Measurements from ENCODE around the gene CEBPA.
A peak's percentile ranks its signal among the peaks of the same experiment; 100 is the strongest.

The CEBPA gene

DNA sequence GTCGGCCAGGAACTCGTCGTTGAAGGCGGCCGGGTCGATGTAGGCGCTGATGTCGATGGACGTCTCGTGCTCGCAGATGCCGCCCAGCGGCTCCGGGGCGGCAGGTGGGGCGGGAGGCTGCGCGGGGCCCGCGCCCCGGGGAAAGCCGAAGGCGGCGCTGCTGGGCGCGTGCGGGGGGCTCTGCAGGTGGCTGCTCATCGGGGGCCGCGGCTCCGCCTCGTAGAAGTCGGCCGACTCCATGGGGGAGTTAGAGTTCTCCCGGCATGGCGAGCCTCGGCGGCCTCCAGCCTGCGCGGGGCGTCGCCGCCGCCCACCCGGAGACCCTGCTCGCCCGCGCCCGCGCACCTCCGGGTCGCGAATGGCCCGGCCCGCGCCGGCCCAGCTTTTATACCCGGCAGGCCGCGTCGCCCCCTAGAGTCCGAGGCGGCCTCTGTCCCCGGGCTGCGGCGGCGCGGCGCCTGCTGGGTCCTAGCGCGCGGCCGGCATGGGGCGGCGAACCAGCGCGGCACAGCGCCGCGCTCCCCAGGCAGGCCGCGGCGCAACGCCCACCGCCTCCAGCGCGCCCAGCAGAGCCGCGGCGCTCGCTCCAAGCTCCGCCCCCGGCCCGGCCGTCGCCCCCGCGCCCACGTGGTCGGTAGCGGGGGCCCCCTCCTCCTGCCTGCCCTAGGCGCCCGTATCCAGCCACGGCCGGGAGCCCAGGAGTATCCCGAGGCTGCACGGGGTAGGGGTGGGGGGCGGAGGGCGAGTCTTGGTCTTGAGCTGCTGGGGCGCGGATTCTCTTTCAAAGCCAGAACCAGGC is at the start of gene CEBPA:
TSS of gene CEBPA (minus strand) at position 360 of the 799 bp plus-strand sequence. CDS start at position 240, 120 bp downstream.
- peak; percentile 77 for DNase-seq

DNA sequence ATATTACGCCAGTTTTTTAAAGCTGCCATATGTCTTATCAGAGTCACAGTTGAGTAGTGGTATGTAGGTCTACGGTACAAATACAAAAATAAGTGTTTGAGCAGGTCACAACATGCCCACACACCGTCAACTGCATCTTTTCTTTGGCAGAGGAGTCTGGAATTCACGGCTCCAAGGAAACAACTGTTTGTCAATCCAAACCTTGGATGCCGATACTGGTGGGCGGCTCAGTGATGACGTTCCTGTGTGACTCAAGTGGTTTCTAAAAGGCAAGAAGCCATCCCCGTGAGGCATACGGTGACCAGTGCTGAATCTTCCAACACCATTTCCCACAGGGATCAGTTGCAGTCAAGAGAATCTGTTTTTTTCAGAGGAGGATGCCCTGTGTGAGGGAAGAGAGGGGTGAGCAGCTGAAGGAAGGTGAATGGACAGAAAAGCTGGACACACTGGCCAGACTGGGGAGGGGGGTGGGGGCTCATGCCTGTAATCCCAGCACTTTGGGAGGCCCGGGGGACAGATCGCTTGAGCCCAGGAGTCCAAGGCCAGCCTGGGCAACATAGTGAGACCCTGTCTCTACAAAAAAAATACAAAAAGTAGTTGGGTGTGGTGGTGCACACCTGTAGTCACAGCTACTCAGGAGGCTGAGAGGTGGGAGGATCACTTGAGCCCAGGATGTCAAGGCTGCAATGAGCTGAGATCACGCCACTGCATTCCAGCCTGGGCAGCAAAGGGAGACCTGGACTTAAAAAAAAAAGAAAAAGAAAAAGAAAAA is 48.4 kb upstream of the CEBPA start:
- DNase-seq = no peak

DNA sequence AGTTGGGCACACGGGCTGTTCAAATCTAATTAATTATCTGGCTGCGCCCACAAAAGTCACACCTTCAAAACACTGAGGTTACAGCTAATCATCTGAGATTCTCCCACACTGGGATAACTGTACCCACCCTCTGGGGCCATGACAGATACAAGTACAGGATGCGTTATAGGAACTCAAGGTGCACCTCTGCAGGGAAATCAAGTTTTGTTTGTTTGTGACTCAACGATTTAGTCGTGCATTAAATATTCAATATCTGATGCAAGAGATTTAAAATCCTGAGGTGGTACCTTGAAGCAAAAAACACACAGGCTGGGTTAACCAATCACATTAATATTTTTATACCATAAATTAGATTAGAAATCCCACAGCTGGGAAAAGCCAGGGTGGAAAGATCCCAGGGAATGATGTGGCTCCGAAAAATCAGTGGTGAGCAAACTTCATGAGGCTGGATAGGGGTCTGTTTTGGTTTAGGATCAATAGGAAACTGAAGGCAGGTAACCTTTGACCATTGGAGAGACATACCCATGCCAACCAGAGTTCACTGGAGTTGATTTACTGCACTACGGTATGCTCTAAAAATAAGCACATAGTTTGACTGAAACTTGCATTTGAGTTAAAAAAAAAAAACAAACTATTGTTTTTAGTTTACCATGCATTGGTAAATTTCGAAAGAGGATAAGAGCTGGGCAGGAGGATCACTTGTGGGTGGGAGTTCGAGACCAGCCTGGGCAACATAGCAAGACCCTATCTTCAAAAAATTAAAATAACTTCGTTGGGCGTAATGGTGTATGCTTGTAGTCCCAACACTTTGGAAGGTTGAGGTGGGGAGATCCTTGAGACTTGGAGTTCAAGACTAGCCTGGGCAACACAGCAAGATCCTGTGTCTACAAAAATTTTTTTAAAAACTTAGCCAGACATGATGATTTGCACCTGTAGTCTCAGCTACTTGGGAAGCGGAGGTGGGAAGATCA is 47.3 kb upstream of the CEBPA start:
- no peak for DNase-seq

DNA sequence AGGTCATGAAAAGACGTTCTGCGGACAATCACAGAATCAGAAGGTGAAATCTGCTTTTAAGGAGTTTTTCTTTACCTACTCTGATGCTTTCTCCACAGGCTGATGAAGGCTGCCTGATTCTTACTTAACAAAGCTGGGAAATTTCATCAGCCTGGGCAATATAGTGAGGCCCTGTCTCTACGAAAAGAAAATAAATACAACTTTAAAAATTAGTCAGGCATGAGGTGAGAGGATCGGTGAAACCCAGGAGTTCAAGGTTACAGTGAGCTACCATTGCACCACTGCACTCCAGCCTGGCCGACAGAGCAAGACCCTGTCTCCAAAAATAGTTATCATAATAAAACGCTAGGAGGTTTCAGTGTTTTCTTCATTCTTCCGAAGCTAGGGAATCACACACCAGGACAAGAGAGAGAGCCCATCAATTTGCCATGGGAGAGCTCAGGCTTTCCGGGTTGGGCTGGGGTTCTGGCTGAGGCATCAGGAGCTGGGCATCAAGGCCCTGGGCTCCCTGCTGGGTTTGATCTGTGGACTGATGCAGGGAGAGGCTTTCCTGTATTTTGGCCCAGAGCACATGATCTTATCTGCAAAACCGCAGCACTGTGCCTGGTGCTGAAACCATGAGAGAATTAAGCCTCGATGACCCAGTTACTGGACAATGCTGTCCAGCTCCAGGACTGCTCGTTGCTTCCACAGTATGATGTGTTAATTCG is 46.1 kb upstream of the CEBPA start:
- DNase-seq = no peak

DNA sequence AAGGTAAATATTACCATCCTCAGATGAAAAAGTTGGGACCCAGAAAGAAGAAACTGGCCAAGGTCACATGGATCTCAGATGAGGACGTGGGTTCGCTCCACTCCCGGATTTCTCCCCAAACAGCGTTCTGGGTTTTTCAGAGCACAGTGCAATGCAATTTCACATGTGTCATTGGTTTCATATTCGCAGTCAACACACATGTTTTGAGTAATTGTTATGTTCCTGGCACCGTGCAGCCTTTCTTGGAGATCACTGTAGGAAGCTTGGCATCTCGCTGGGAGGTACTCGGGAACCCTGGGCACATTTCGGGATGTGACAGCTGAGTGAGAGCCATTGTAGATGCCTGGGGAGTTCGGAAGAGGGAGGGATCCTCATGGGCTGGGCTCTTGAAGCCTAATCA is 45.0 kb upstream of the CEBPA start:
- DNase-seq = no peak

DNA sequence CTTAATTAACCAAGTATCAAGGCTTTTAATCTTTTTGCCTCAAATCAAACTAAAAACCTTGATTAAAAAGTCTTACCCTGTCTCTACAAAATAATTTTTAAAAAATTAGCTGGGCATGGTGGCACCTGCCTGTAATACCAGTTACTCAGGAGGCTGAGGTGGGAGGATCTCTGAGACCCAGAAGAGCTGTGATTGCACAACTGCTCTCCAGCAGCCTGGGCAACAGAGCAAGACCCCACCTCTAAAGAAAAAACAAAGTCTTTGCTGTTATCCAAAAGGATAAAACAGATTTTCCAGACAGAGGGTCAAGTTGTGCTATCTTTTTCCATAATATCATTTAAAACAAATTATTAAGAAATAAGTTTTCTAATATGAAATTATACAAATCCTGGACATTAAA is 44.3 kb upstream of the CEBPA start:
- DNase-seq = no peak

DNA sequence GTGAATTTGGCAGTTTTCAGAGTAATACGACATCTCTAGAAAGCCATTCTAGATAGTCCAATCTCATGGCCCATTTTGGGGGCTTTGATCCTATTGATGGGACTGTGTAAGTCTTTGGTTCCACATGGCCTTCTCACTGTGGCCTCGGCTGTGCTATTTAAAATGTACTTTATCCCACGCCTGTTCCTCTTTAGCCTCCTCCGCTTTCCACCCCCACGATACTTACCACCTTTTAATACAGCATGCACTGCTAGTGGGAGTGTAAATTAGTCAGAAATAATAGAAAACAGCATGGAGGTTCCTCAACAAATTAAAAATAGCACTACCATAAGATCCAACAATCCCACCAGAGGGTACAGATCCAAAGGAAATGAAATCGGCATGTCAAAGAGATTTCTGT is 42.8 kb upstream of the CEBPA start:
- no peak for DNase-seq

DNA sequence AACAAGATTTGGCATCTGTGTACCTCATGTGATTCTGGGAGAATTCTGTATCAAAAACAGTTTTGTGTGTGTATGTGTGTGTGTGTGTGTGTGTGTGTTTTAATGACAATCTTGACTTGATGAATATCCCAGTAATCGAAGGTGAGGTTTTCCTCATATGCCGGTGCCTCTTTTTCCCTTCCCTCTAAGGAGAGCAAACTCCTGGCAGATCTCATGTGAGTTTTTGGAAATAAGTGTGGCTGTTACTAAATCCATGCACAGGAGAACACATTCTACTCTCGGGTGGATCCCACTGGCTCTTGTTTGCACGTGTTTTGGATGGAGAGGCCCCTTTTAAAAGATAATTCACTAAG is 42.2 kb upstream of the CEBPA start:
- no peak for DNase-seq

DNA sequence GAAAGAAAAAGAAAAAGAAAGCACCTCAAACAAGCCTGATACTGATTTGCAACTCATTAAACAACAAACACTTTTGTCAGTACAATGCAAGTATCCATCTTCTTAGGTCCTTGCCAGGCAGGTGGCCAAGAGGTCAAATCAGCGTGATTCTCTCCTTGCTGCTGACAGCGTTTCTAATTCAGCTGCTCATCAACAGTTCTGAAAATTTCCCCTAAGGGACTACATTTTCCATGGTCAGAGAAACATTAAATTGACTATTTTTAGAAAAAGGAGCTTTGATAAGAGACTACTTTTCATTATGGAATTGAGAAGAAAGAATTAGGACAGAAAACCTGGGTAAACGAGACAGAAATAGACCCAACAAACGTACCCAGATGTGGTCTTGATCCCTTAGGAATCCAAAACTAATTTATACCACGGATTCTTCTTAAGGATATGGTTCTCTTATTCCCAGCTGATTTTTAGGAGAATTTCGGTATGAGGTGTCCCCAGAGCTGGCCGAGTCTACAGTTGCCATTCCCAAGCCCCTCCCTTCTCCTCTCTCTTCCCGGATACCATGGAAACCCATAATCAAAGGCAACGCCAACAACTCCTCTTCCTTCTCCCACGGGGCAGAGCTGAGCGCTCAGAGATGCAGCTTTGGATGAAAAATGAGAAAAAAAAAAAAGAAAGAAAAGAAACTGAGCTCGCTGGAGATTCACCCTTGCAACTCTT is 41.7 kb upstream of the CEBPA start:
- no peak for DNase-seq

DNA sequence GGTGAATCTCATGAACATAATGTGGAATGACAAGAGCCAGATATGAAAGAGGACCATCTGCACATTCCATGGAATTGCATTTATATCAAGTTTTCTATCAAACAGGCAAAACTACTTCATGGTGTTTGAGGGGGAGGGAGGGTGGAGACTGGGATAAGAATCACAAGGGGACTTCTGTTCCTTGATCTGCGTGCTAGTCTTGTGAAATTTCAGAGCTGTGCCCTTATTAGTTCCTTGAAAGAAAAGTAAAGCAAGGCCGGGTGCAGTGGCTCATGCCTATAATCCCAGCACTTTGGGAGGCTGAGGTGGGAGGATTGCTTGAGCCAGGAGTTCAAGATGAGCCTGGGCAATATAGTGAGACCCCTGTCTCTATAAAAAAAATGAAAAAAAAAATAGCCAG is 41.0 kb upstream of the CEBPA start:
- no peak for DNase-seq

DNA sequence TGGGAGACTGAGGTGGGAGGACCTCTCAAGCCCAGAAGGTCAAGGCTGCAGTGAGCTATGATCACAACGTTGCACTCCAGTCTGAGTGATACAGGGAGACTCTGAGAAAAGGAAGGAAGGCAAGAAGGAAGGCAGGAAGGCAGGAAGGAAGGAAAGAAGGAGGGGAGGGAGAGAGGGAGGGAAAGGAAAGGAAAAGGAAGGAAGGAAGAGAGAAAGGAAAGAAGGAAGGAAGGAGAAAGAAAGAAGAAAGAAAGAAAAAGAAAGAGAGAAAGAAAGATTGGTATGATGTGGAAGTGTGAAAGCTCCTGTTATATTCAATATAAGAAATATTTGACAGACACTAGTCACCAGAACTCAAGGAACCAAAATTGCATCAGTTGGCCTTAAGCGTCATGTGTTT is 38.7 kb upstream of the CEBPA start:
- no peak for DNase-seq

DNA sequence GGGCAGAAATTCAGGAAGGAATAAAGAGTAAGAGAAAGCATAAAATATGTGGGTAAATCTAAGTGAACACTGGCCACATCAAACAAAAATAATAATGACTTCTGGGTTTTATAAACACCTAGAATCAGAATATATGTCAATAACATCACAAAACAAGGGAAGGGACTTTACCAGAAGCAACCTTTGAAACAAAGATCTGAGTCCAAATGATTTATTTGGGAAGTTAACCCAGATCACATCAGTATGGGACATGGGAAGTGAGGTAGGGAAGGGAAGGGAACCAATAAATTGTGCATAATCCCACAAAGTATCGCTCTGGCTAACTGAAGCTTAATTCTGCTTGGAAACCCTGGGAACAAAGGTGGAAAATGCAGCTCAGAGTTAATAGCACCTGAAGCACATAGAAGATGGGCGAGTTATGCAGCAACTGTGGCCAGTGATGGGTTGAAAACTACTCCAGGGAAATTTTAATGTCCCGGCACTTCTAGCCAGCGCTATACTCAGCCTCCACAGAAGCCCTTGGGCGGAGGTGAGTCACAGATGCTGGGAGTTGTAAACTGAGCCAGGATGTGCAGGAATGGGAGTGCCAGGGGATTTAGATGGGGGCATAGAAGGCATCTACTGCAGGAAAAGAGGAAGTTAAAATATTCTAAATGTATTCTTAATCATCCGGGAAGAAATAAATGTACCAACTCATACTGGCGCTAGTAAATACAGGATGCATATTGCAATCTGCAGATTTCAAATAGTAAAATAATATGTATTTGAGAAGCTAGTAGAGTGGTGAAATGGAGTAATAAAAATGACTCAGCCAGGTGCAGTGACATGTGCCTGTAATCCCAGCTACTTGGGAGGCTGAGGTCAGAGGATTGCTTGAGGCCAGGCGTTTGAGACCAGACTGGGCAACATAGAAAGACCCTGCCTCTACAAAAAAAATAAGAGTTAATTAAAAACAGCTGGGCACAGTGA is 37.0 kb upstream of the CEBPA start:
- no peak for DNase-seq

DNA sequence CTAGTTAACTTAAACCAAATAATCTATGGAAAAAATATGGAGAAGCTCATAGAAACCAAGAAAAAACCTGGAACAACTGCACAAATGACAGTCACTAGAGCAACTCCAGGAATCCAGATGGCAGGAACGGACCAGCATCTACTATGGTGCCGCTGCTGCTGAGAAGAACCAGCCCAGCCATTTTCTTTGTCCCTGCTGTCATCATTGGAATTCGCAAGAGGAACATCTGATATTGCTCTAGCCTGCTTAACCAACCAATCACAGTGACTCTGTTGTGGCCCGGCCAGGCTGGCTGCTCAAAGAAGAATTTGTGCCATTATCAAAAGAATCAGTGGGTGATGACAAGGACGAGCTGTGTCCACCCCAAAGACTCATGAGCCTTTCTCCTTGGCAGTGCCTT is 33.1 kb upstream of the CEBPA start:
- DNase-seq = no peak

DNA sequence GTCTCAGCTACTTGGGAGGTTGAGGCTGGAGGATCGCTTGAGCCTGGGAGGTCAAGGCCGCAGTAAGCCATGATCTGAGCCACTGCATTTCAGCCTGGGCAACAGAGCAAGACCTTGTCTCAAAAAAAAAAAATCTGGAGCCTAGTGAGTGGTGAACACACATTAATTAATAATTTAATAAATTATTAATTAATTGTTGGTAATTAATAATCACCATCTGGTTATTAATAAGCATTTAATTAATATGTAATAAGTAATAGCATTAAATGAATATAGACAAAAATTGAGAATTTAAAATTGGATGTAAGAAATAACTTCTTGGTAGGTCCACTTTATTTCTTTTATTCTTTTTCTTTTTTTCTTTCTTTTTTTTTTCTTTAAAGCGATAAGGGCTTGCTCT is 31.9 kb upstream of the CEBPA start:
- no peak for DNase-seq

DNA sequence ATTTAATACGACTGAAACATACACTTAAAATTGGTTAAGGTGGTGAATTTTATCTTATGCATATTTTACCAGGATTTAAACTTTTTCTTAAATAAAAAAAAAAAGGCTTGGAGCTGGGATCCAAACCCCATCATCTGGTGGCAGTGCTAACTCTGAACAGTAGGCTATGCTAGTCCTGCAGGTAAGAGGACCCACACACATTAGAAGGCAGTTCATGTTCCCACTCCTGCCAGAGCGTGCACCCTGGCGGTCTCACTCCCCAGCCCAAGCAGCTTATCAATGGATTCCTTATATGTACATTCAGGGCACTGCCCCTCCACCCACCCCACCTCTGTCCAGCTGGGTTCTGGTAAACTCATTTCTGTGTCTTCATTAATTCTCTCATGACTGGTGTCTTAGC is 31.3 kb upstream of the CEBPA start:
- no peak for DNase-seq

DNA sequence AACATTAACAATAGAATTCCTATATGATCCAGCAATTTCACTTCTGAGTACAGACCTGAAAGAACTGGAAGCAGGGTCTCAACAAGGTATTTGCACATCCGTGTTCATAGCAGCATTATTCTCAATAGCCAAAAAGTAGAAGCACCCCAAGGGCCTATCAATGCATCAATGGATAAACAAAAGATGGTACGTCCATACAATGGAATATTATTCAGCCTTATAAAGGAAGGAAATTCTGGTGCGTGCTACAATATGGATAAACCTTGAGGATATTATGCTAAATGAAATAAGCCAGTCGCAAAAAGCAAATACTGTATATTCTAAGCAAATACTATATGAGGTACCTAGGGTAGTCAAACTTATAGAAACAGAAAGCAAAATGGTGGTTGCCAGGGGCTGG is 30.8 kb upstream of the CEBPA start:
- DNase-seq = no peak

DNA sequence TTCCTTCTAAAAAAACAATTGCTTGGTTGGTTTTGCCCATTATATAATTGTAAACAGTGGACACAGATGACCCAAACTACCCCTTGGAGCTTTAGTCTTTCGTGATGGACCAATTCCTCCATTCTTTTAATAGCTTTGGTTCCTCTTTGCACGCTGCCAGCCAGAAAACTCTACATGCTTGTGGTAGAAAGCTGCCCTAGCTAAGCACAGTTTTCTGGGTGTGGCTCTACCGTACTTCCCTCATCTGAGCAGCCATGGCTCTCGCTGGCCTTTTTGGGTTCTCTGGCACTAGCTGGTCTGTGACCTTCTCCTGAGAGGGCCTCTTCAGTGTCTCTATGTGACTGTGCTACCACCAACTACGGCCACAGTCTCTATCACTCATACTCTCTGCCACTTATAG is 29.9 kb upstream of the CEBPA start:
- DNase-seq = peak; percentile 12

DNA sequence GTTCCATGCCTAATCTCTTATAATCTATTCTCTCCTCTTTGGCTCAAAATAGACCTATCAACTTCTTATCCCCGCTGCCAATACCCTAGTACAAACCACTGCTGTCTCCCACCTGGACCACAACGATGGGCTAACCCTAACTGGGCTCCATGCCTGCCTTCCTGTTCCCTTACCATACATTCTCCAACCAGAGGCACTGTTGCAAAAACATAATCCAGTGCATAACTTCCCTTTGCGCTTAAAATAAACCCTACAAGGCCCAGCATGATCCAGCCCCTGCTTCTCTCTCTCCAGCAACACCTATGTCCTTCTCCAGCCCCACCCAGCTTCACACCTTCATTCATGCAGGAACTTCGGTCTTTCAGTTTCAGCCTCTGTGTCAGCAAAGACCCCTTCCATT is 27.4 kb upstream of the CEBPA start:
- DNase-seq = no peak

DNA sequence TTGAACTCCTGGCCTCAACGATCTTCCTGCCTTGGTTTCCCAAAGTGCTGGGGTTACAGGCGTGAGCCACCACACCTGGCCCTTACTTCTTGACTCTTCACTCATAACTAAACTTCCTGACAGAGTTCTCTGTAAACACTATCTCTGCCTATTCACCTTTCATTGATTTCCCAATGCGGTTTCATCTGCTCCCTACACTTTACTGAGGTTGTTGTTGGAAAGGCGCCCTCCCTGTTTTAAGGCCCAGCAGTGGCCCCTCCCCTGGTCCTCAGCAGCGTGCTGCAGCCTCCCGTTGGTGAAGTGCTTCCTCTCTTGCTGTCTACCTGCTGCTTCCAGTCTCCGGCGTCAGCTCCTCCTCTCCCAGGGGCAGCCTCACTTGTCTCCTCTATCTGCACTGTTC is 26.7 kb upstream of the CEBPA start:
- no peak for DNase-seq

DNA sequence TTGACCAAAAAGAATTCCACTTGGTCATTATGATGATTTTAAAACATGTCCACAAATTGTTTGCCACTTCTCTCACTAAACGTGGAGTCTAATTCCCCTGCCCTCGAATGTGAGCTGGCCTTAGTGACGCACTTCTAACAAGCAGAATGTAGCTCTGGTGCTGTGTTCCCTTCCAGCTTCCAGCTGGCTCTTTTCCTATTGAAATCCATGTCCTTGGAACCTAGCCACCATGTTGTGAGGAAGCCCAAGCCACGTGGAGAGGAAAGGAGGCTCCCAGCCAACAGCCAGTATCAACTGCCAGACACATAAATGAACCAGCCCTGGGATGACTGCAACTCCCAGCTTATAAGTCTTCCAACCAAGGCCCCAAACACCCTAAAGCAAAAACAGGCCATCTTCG is 23.6 kb upstream of the CEBPA start:
- DNase-seq = no peak

DNA sequence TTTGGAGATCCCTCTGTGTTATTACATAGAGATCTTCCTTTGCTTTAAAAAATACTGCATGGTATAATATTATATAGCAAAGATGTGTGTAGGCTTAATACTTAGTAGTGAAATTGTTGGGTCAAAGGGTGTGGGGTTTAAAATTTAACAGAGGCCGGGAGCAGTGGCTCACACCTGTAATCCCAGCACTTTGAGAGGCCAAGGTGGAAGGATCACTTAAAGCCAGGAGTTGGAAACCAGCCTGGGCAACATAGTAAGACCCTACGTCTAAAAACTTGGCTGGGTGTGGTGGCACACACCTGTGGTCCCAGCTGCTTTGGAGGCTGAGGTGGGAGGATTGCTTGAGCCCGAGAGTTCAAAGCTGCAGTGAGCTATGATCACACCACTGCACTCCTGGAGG is 22.3 kb upstream of the CEBPA start:
- no peak for DNase-seq

All from CD4-positive, alpha-beta T cell treated with Interleukin-21 for 1 hour (primary cell).